Measurements from ENCODE around the gene PMS2.
"Not testable (repeated sequence)": the region's sequence is repeated elsewhere in the genome, so short reads cannot be mapped to it uniquely, and the experiment has no call there.

PMS2 gene

GRCh38 chr7:6011541-6011940 is 2.7 kb upstream of the PMS2 start:
- no peak overlapping the region for H3K4me3 ChIP-seq (replicated peaks; ENCODE audit: low read depth, low read length)
- no peaks in the 10 kb centered on the region for H3K27me3 ChIP-seq (replicated peaks; ENCODE audit: control insufficient read depth, insufficient read depth, low read length)
- H3K36me3 ChIP-seq (ENCODE audit: control insufficient read depth, insufficient read depth, low read length): peaks cover 2% of the 10 kb centered on the region
- DNase-seq (ENCODE audit: extremely low read depth, insufficient read length): no peak
- TF ChIP-seq CTCF (IDR thresholded peaks at IDR 0.05; ENCODE audit: insufficient read depth, low read length, poor library complexity, severe bottlenecking): no peak

- not testable (repeated sequence) for H3K36me3 ChIP-seq (ENCODE audit: control insufficient read depth, insufficient read depth, low read length); H3K27me3 ChIP-seq (replicated peaks; ENCODE audit: control insufficient read depth, insufficient read depth, low read length); DNase-seq (ENCODE audit: extremely low read depth, insufficient read length)
- peak overlapping the region; percentile 96 for H3K4me3 ChIP-seq (replicated peaks; ENCODE audit: low read depth, low read length)
These were observed 1.5 kb upstream of the PMS2 start for GRCh38 chr7:6010370-6010769.

- not testable (repeated sequence) for H3K27me3 ChIP-seq (replicated peaks; ENCODE audit: control insufficient read depth, insufficient read depth, low read length); H3K36me3 ChIP-seq (ENCODE audit: control insufficient read depth, insufficient read depth, low read length); DNase-seq (ENCODE audit: extremely low read depth, insufficient read length)
- peak overlapping the region; percentile 96 for H3K4me3 ChIP-seq (replicated peaks; ENCODE audit: low read depth, low read length)
These were observed 836 bp downstream of the PMS2 start for GRCh38 chr7:6007835-6008590.

- DNase-seq (ENCODE audit: extremely low read depth, insufficient read length): no peak
- no peak for TF ChIP-seq CTCF (IDR thresholded peaks at IDR 0.05; ENCODE audit: insufficient read depth, low read length, poor library complexity, severe bottlenecking)
- H3K4me3 ChIP-seq (replicated peaks; ENCODE audit: low read depth, low read length): peak overlapping the region; percentile 96; the same call in 1 of the 2 replicates
- H3K27me3 ChIP-seq (replicated peaks; ENCODE audit: control insufficient read depth, insufficient read depth, low read length): no peaks in the 10 kb centered on the region
- no peaks in the 10 kb centered on the region for H3K36me3 ChIP-seq (ENCODE audit: control insufficient read depth, insufficient read depth, low read length)
These were observed 1.5 kb downstream of the PMS2 start for GRCh38 chr7:6007386-6007785.

GRCh38 chr7:5997210-5997808 is 11.5 kb downstream of the PMS2 start:
- peaks cover 9% of the 10 kb centered on the region for H3K36me3 ChIP-seq (ENCODE audit: control insufficient read depth, insufficient read depth, low read length)
- TF ChIP-seq CTCF (IDR thresholded peaks at IDR 0.05; ENCODE audit: insufficient read depth, low read length, poor library complexity, severe bottlenecking): peak; percentile 65
- no peak for DNase-seq (ENCODE audit: extremely low read depth, insufficient read length)
- no peaks in the 10 kb centered on the region for H3K27me3 ChIP-seq (replicated peaks; ENCODE audit: control insufficient read depth, insufficient read depth, low read length)
- no peak overlapping the region for H3K4me3 ChIP-seq (replicated peaks; ENCODE audit: low read depth, low read length)

- DNase-seq (ENCODE audit: extremely low read depth, insufficient read length); H3K4me3 ChIP-seq (replicated peaks; ENCODE audit: low read depth, low read length); H3K27me3 ChIP-seq (replicated peaks; ENCODE audit: control insufficient read depth, insufficient read depth, low read length); H3K36me3 ChIP-seq (ENCODE audit: control insufficient read depth, insufficient read depth, low read length): not testable (repeated sequence)
These were observed 21.8 kb downstream of the PMS2 start for GRCh38 chr7:5987061-5987460.

GRCh38 chr7:5979680-5980314 is 29.1 kb downstream of the PMS2 start:
- DNase-seq (ENCODE audit: extremely low read depth, insufficient read length); H3K27me3 ChIP-seq (replicated peaks; ENCODE audit: control insufficient read depth, insufficient read depth, low read length); H3K36me3 ChIP-seq (ENCODE audit: control insufficient read depth, insufficient read depth, low read length); H3K4me3 ChIP-seq (replicated peaks; ENCODE audit: low read depth, low read length): not testable (repeated sequence)

GRCh38 chr7:5973580-5973979 is 35.3 kb downstream of the PMS2 start:
- H3K27me3 ChIP-seq (replicated peaks; ENCODE audit: control insufficient read depth, insufficient read depth, low read length); DNase-seq (ENCODE audit: extremely low read depth, insufficient read length): not testable (repeated sequence)

GRCh38 chr7:5970347-5970911 is 38.4 kb downstream of the PMS2 start, which contains the start of gene RSPH10B:
TSS of gene RSPH10B (minus strand) at chr7:5970689. CDS start at chr7:5967116, 3,573 bp downstream.
- not testable (repeated sequence) for H3K4me3 ChIP-seq (replicated peaks; ENCODE audit: low read depth, low read length); DNase-seq (ENCODE audit: extremely low read depth, insufficient read length); H3K36me3 ChIP-seq (ENCODE audit: control insufficient read depth, insufficient read depth, low read length)

More at GRCh38 chr7:5973580-5973979, 35.3 kb downstream of the PMS2 start:
- H3K36me3 ChIP-seq (ENCODE audit: control insufficient read depth, insufficient read depth, low read length); H3K4me3 ChIP-seq (replicated peaks; ENCODE audit: low read depth, low read length): not testable (repeated sequence)

GRCh38 chr7:5963810-5964209 is 45.0 kb downstream of the PMS2 start:
- not testable (repeated sequence) for H3K4me3 ChIP-seq (replicated peaks; ENCODE audit: low read depth, low read length); H3K36me3 ChIP-seq (ENCODE audit: control insufficient read depth, insufficient read depth, low read length); H3K27me3 ChIP-seq (replicated peaks; ENCODE audit: control insufficient read depth, insufficient read depth, low read length); DNase-seq (ENCODE audit: extremely low read depth, insufficient read length)

More at GRCh38 chr7:5970347-5970911, 38.4 kb downstream of the PMS2 start, which contains the start of gene RSPH10B:
- not testable (repeated sequence) for H3K27me3 ChIP-seq (replicated peaks; ENCODE audit: control insufficient read depth, insufficient read depth, low read length)

Measured in GM06990 (cell line).